ENCODE results near the gene SARM1.

The SARM1 gene

DNA sequence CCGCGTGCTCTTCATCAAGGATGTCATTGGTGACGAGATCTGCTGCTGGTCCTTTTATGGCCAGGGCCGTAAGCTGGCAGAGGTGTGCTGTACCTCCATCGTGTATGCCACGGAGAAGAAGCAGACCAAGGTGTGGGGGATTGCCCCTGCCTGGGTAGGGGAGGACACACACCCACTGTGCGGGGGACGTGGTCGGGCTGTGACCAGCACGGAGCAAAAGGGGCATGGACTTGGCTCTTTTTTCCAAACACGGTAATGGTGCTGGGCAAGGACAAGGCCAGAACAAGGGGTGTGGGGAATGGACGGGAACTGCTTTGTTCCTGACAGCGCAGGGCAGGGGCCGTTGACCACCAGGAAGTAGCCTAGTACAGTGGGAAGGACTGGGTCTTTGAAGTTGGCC is 29.2 kb upstream of the SARM1 start:
- no peak for DNase-seq

GRCh38 chr17:28343491-28343932 is 28.0 kb upstream of the SARM1 start:
- DNase-seq, result no peak

DNA sequence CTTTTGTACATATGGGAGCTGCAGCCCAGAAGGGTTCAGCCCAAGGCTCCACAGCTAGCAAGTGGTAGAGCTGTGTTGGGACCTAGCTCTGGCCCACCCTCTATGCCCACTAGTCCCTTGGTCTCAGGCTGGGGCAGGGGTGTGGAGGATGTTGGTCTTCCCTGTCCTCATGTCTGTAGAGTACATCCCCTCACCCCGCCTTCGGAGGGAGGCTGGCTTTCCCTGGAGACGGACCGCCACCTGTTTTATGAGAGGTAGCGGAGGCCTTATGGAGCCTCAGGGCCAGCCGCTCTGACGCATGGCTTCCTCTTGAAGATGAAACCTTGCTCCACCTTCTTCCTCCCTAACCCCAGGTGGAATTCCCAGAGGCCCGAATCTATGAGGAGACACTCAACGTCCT is 27.5 kb upstream of the SARM1 start:
- DNase-seq, result no peak

GRCh38 chr17:28344435-28344901 is 27.0 kb upstream of the SARM1 start:
- no peak for DNase-seq

GRCh38 chr17:28345419-28346198 is 25.9 kb upstream of the SARM1 start:
- no peak for DNase-seq

GRCh38 chr17:28346199-28346580 is 25.3 kb upstream of the SARM1 start:
- no peak for DNase-seq

DNA sequence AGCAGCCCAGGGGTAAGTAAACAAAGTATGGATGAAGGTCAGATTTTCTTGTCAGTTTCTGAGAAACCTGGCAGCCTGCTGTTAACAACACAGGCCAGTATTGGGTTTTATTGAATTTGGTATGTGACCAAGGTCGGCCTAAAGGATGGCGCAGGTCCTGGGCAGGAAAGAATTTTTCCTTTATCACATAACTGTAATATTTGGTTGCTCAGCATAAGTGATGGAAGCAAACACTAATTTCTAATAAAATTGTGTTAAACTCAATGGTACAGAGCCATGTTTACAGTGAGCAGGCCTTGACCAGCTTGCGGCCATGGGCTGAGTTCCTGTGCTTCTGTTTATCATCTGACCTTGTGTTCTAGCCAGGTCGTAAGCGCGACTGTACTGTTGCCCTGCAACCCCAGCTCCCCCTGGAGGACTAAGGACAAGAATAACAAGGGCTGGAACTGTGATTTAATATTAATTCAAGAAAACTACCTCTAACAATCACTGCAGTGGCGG is 24.7 kb upstream of the SARM1 start:
- no peak for DNase-seq

GRCh38 chr17:28347261-28347891 is 24.1 kb upstream of the SARM1 start:
- no peak for DNase-seq

- DNase-seq, result no peak
These were observed 22.5 kb upstream of the SARM1 start for GRCh38 chr17:28348979-28349378.

DNA sequence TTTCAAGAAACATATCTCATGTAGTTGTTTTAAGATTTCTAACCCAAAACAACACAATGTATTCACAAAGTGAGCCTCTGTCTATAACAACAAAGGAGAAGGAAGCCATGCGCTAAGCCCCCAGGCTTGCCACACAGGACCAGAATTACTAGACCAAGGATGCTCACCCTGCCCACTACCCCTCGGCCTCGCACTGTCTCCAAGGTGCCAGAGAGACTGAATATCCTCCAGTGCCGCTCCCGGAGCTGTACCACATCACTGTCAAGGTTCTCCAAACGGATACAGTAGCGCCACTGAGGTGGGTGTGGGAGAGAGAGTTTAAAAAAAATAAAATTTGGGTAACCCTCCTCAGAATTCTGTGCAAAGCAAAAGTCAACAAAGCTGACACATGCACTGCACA is 21.2 kb upstream of the SARM1 start:
- DNase-seq, result no peak

- peak; percentile 98 for DNase-seq
These were observed 14.2 kb upstream of the SARM1 start, which contains the start of gene POLDIP2 for GRCh38 chr17:28357061-28357900. Gene POLDIP2, minus strand, starts transcription at chr17:28357527. Its CDS starts 79 bp downstream, at chr17:28357448.

- DNase-seq, result no peak
These were observed 13.6 kb upstream of the SARM1 start for GRCh38 chr17:28357901-28358197.

GRCh38 chr17:28363186-28363585 is 8.3 kb upstream of the SARM1 start:
- no peak for DNase-seq

- no peak for DNase-seq
These were observed 7.5 kb upstream of the SARM1 start for GRCh38 chr17:28363776-28364650.

GRCh38 chr17:28364665-28365363 is 6.7 kb upstream of the SARM1 start, which contains the start of gene SEBOX:
Gene SEBOX, minus strand, starts transcription at chr17:28365199. Its CDS starts 48 bp downstream, at chr17:28365151.
- no peak for DNase-seq

GRCh38 chr17:28365487-28365886 is 6.0 kb upstream of the SARM1 start:
- DNase-seq, result no peak

DNA sequence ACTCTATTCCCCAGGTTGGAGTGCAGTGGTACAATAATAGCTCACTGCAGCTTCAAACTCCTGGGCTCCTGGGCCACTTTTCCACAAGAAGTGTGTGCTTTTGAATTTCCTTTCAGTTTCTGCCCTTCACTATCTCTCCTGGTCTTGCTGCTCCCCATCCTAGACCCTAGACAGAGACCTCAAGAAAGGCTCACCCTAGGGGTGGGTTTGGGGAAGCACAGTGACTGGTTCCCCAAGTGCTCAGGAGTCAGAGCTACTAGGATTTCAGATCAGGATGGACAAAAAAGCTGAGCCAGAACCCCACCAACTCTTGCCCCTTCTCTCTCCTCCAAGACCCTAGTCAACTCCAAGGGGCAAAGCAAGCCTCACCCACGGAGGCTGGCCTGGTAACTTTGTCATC is 4.9 kb upstream of the SARM1 start:
- no peak for DNase-seq

- no peak for DNase-seq
These were observed 3.7 kb upstream of the SARM1 start for GRCh38 chr17:28367641-28368305.

DNA sequence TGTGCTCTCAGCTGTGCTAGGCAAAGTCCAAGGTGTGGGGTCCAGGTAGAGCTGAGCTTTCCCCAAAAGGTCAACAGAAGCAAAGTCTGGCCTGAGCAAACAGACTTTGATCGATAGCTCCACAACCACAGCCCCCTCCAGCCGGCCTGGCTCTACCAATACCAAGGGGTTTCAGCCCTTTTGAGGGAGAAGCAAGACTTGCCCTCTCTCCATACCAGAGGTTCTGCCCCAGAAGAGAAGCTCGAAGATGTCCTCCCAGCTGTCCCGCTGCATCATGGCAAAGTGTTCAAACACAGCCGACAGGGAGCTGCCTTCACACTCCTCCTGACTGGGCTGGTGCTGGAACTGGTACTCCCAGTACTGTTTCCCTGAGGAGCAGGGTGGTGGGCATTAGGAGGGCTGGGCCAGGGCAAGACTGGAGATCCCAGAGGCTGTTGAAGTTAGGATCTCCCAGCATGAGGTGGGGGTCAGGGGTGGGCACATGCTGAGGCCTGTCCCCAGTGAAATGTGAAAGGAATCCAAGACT is 3.1 kb upstream of the SARM1 start:
- no peak for DNase-seq

- no peak for DNase-seq
These were observed 2.4 kb upstream of the SARM1 start for GRCh38 chr17:28368915-28369683.

Data from activated CD4-positive, alpha-beta T cell treated with anti-CD3 and anti-CD28 coated beads, Interleukin-10, Interleukin-2, amounts not matched to agents 100 ng/mL and 50 ng/mL, durations not matched to agents 16 hours and 8 hours (primary cell).